Measurements from ENCODE around the gene CPT1B.

DNA sequence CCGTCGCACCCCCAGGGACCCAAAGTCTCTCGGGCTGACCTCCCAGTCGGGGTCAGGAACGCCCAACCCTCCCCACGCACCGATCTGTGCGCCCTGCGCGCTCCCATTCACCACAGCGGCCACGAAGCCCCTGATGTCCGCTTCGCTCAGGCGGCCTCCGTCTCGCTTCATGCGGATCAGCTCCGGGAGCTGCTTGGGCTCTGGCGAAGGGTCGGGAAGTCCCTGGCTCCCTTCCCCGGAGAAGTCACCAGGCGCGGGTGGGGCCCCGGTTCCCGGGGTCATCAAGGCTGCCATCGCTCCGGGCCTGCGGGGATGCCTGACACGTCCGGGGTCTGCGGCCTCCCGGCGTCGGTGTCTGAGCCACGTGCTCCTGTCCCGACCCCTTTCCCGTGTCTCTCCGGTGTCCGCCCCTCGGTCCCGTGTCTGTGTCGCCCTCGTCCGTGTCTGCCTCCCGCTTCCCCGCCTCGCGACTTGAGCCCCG, 48.8 kb downstream of the CPT1B start:
- TF ChIP-seq EZH2 (IDR thresholded peaks at IDR 0.05; ENCODE audit: borderline replicate concordance, insufficient read depth, low read length, poor library complexity, severe bottlenecking) (no peak), POLR2AphosphoS5 (IDR thresholded peaks at IDR 0.05) (no peak), EP300 (conservative IDR thresholded peaks at IDR 0.05; ENCODE audit: poor library complexity, severe bottlenecking) (no peak)
- TF ChIP-seq, protein P1, sequence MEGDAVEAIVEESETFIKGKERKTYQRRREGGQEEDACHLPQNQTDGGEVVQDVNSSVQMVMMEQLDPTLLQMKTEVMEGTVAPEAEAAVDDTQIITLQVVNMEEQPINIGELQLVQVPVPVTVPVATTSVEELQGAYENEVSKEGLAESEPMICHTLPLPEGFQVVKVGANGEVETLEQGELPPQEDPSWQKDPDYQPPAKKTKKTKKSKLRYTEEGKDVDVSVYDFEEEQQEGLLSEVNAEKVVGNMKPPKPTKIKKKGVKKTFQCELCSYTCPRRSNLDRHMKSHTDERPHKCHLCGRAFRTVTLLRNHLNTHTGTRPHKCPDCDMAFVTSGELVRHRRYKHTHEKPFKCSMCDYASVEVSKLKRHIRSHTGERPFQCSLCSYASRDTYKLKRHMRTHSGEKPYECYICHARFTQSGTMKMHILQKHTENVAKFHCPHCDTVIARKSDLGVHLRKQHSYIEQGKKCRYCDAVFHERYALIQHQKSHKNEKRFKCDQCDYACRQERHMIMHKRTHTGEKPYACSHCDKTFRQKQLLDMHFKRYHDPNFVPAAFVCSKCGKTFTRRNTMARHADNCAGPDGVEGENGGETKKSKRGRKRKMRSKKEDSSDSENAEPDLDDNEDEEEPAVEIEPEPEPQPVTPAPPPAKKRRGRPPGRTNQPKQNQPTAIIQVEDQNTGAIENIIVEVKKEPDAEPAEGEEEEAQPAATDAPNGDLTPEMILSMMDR (IDR thresholded peaks at IDR 0.05; ENCODE audit: poor library complexity, severe bottlenecking): no peak

Measured in neural cell (in vitro differentiated cells).